LNCAP (cell line): Measurements from ENCODE around the gene COL7A1.

ENCODE experiments used
- CTCF ChIP-seq: fragments of 450-650 bp; IDR thresholded peaks from 2 replicates; pipeline ENCODE4 v1.5.1; 2017; ENCODE audit warnings: mild to moderate bottlenecking

COL7A1 gene

GRCh38 chr3:48599077-48599501, 4.0 kb upstream of the COL7A1 start:
- TF ChIP-seq CTCF: no peak

GRCh38 chr3:48598323-48599076, 3.4 kb upstream of the COL7A1 start:
- TF ChIP-seq CTCF: no peak

- TF ChIP-seq CTCF: no peak
Observed at GRCh38 chr3:48597408-48597800, 2.3 kb upstream of the COL7A1 start.

- TF ChIP-seq CTCF: no peak
Observed at GRCh38 chr3:48596676-48597407, 1.7 kb upstream of the COL7A1 start.

DNA sequence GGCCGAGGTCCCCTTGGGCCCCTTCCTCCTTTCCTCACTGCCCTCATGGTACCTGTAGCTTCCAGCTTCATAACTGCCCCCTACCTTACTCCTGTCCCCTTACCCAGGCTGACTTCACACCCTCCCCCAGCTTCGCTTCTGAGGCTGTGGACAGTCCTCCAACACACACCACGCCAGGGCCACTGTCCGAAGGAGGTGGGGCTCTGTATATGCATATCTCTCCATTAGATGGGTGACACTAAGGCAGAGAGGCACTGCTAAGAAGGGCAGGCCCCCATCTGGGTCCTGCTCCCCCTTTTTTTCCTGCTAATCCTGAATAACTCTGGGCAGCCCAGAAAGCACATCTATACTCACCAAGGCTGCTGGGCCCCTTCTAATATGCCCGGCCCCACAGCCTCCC, 1.0 kb upstream of the COL7A1 start:
- no peak for TF ChIP-seq CTCF

DNA sequence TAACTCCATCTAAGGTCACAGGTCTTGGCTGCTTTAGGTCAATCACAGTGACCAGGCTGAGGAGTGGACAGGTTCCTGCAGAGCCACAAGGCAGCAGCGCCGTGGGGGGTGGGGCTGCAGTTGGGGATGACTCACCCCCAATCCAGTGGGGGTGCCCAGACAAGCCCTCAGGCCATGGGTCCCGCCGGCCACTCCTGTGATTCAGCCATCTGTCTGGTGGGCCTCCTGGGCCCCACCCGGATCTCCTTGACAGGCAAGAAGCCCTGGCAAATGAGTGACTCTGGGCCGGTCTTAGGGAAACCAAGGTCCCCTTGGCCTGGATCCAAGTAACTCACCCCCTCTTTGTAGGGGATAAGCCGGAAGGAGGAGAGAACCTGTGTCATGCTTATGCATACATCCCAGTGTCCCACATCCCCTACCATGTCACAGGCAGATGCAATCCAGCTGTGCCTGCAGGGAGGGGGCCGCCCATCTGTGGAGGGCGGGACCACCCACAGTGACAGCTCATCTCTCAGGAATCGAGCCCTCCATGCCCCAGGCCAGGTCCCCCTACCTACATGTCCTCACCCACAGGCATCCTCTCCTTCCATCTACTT, 495 bp upstream of the COL7A1 start:
- no peak for TF ChIP-seq CTCF

DNA sequence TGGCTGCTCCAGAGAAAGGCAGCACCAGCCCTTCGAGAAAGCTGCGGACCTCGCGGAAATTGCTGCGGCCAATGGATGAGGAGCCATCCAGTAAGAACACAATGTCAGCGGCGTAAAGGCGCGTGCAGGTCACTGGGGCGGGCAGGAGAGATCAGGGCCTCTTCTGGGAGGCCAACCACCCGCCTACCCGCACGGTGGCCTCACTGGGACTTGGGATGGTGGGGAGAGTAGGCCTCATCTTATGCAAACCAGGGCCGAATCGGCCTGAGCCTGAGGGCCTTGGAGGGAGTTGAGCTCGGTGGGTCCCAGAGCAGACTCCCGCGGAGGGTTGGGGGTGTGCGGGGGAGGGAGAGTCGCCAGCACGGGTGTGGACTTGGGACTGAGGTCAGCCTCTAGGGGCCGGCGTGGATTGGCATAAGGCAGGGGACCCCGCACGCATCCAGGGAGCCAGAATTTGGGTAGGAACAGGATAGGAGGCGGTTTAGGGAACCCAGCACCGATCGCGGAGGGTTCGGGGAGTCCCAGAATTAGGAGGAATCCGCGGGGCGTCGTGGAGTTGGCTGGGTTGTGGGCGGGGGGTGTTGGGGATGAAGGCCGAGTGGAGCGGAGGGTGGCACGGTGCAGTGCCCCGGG, 596 bp downstream of the COL7A1 start:
- no peak for TF ChIP-seq CTCF
